H9 (cell line): ENCODE data around the gene DMAC2L. TPM values are rescaled to one million over a fixed set of nuclear protein-coding genes. Genes with fewer than 3 reads are reported as not detected.

Experiments used
- DNase-seq: peaks from one replicate; pipeline ENCODE4 v3.0.0-alpha.2; 2017
- H2AFZ ChIP-seq: one replicate; pipeline ENCODE4 v1.6.1; 2013; ENCODE audit warnings: mild to moderate bottlenecking, low read length, control low read depth, moderate library complexity
- H2AK5ac ChIP-seq: 2 replicates; pipeline ENCODE4 v1.6.1; 2013; ENCODE audit warnings: low read length, control low read depth, mixed read lengths; ENCODE audit not compliant: insufficient read length
- H2BK120ac ChIP-seq: one replicate; pipeline ENCODE4 v1.6.1; 2013; ENCODE audit warnings: low read depth, mild to moderate bottlenecking, low read length, control low read depth, inconsistent platforms; ENCODE audit not compliant: poor library complexity, severe bottlenecking
- H2BK12ac ChIP-seq: 2 replicates; pipeline ENCODE4 v1.6.1; 2013; ENCODE audit warnings: low read length, control low read depth, mixed read lengths, low read depth; ENCODE audit not compliant: insufficient read length
- H2BK15ac ChIP-seq: 2 replicates; pipeline ENCODE4 v1.6.1; 2013; ENCODE audit warnings: low read depth, low read length, control low read depth
- H2BK20ac ChIP-seq: one replicate; pipeline ENCODE4 v1.6.1; 2013; ENCODE audit warnings: low read depth, mild to moderate bottlenecking, low read length, control low read depth, inconsistent platforms; ENCODE audit not compliant: poor library complexity, severe bottlenecking
- H2BK5ac ChIP-seq: 2 replicates; pipeline ENCODE4 v1.6.1; 2013; ENCODE audit warnings: low read length, control low read depth, mixed read lengths; ENCODE audit not compliant: insufficient read length
- H3K14ac ChIP-seq: 2 replicates; pipeline ENCODE4 v1.6.1; 2013; ENCODE audit warnings: low read length, control low read depth; ENCODE audit not compliant: insufficient read depth
- H3K18ac ChIP-seq: 2 replicates; pipeline ENCODE4 v1.6.1; 2013; ENCODE audit warnings: low read depth, mild to moderate bottlenecking, mixed read lengths, low read length, control low read depth; ENCODE audit not compliant: insufficient read length
- H3K23ac ChIP-seq: 2 replicates; pipeline ENCODE4 v1.6.1; 2013; ENCODE audit warnings: low read length, control low read depth, mixed read lengths, low read depth; ENCODE audit not compliant: insufficient read length
- H3K23me2 ChIP-seq: 2 replicates; pipeline ENCODE4 v1.6.1; 2013; ENCODE audit warnings: low read depth, mild to moderate bottlenecking, mixed read lengths, low read length, control low read depth; ENCODE audit not compliant: insufficient read length, poor library complexity, severe bottlenecking
- H3K27ac ChIP-seq: 2 replicates; pipeline ENCODE4 v1.5.1; 2013; ENCODE audit warnings: low read length, control low read depth, mixed read lengths, low read depth; ENCODE audit not compliant: insufficient read length
- H3K27me3 ChIP-seq: 2 replicates; pipeline ENCODE4 v1.6.1; 2013; ENCODE audit warnings: low read length, control low read depth, inconsistent platforms; ENCODE audit not compliant: insufficient read depth
- H3K4ac ChIP-seq: 2 replicates; pipeline ENCODE4 v1.6.1; 2013; ENCODE audit warnings: low read depth, mild to moderate bottlenecking, control low read depth, inconsistent platforms, low read length, moderate library complexity
- H3K4me1 ChIP-seq: 2 replicates; pipeline ENCODE4 v1.6.1; 2013; ENCODE audit warnings: low read length, control low read depth, inconsistent platforms; ENCODE audit not compliant: insufficient read depth
- H3K4me2 ChIP-seq: 2 replicates; pipeline ENCODE4 v1.6.1; 2013; ENCODE audit warnings: low read length, control low read depth, mixed read lengths; ENCODE audit not compliant: insufficient read length, insufficient read depth
- H3K56ac ChIP-seq: 2 replicates; pipeline ENCODE4 v1.6.1; 2013; ENCODE audit warnings: low read depth, mild to moderate bottlenecking, mixed read lengths, low read length, control low read depth; ENCODE audit not compliant: insufficient read length
- H3K79me1 ChIP-seq: 2 replicates; pipeline ENCODE4 v1.6.1; 2013; ENCODE audit warnings: low read depth, mild to moderate bottlenecking, moderate library complexity, low read length, control low read depth, inconsistent platforms; ENCODE audit not compliant: insufficient read depth, poor library complexity, severe bottlenecking
- H3K79me2 ChIP-seq: 2 replicates; pipeline ENCODE4 v1.6.1; 2013; ENCODE audit warnings: low read length, control low read depth, inconsistent platforms; ENCODE audit not compliant: insufficient read depth
- H3K9ac ChIP-seq: 2 replicates; pipeline ENCODE4 v1.6.1; 2013; ENCODE audit warnings: low read length, control low read depth, mixed read lengths; ENCODE audit not compliant: insufficient read length; ENCODE audit errors: extremely low read depth
- H3K9me3 ChIP-seq: one replicate; pipeline ENCODE4 v1.6.1; 2013; ENCODE audit warnings: low read depth, low read length, inconsistent platforms; ENCODE audit not compliant: control insufficient read depth
- H3T11ph ChIP-seq: one replicate; pipeline ENCODE4 v1.6.1; 2013; ENCODE audit warnings: mild to moderate bottlenecking, low read length, control low read depth, inconsistent platforms
- H4K20me1 ChIP-seq: one replicate; pipeline ENCODE4 v1.6.1; 2013; ENCODE audit not compliant: control insufficient read depth, insufficient read length, insufficient read depth
- H4K5ac ChIP-seq: 2 replicates; pipeline ENCODE4 v1.6.1; 2013; ENCODE audit warnings: low read depth, mild to moderate bottlenecking, mixed read lengths, low read length, control low read depth; ENCODE audit not compliant: insufficient read length
- H4K8ac ChIP-seq: replicated peaks from 2 replicates; pipeline ENCODE4 v1.6.1; 2013; ENCODE audit warnings: low read length, control low read depth, mixed read lengths, low read depth; ENCODE audit not compliant: insufficient read length
- H4K91ac ChIP-seq: 2 replicates; pipeline ENCODE4 v1.6.1; 2013; ENCODE audit warnings: low read depth, mild to moderate bottlenecking, moderate library complexity, mixed read lengths, low read length, control low read depth; ENCODE audit not compliant: insufficient read length
- H3K27ac Mint-ChIP-seq, 3 experiments: 2 replicates in 2 of 3; 3 replicates in 1 of 3; pipeline ENCODE4 v1.8.0; 2020 to 2021; ENCODE audit warnings: mixed read lengths in 3 of 3, mild to moderate bottlenecking in 1 of 3, moderate library complexity in 1 of 3
- H3K27me3 Mint-ChIP-seq: 2 replicates; pipeline ENCODE4 v1.8.0; 2021; ENCODE audit warnings: low read depth, mild to moderate bottlenecking, moderate library complexity, mixed read lengths
- H3K36me3 Mint-ChIP-seq, 3 experiments: 2 replicates in 2 of 3; 3 replicates in 1 of 3; pipeline ENCODE4 v1.8.0; 2020 to 2021; ENCODE audit warnings: low read depth in 3 of 3, mixed read lengths in 3 of 3; ENCODE audit not compliant: insufficient read depth in 1 of 3
- H3K4me1 Mint-ChIP-seq, 2 experiments: 2 replicates each; pipeline ENCODE4 v1.8.0; 2020; ENCODE audit warnings: mixed read lengths in 2 of 2
- H3K4me3 Mint-ChIP-seq, 2 experiments: 2 replicates in 1 of 2; 3 replicates in 1 of 2; pipeline ENCODE4 v1.8.0; 2020 to 2021; ENCODE audit warnings: mild to moderate bottlenecking in 2 of 2, mixed read lengths in 2 of 2, moderate library complexity in 1 of 2
- H3K9me3 Mint-ChIP-seq, 2 experiments: 2 replicates in 1 of 2; 3 replicates in 1 of 2; pipeline ENCODE4 v1.8.0; 2020; ENCODE audit warnings: mild to moderate bottlenecking in 2 of 2, mixed read lengths in 2 of 2, moderate library complexity in 1 of 2
- CTCF ChIP-seq: fragments of 200-600 bp; sonication (generic); conservative IDR thresholded peaks from 3 replicates; pipeline ENCODE4 v1.8.0; 2021; ENCODE audit warnings: antibody characterized with exemption, mild to moderate bottlenecking
- WGBS: extraction: QIAGEN DNeasy Blood & Tissue Kit; methylation state at CpG from one replicate; pipeline ENCODE4 v1.1.7; 2013; ENCODE audit warnings: missing lambda C conversion rate, low lambda C conversion rate, mixed read lengths; ENCODE audit not compliant: insufficient read length; ENCODE audit errors: extremely low coverage; 5-methylcytosine and 5-hydroxymethylcytosine counted together
- total RNA-seq: library from RNA; stranded (reverse); gene quantifications from 2 replicates; pipeline ENCODE4 v1.2.1, GENCODE V29; 2021

DMAC2L gene
- total RNA-seq, 1 experiment from 2014 or later, result 22.4 TPM

DNA sequence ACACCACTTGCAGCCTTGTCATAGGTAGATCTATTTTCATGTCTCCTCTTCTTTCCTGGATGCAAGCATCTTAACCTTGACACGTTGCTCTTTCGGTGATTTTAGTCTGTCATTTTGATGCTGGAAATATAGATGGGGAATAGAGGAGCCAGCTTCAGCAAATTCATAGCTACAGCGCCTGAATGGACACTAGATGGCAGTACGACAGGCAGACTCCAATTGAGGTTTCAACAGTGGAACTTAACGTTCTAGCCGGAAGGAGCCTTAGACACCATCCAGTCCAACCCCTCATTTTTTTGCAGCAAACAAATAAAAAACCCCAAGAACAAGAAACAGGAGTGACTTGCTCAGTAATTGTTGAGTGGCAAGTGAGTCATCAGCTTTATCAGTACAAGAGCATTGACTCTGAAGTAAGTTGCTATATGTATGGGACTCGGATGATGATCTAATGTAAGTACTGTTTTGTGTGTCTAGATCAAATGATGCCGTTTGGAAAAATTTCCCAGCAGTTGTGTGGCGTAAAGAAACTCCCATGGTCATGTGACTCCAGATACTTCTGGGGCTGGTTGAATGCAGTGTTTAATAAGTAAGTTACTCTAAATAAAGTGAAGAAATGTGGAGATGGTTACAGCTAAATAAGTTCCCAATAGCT, 9.0 kb downstream of the DMAC2L start:
- H3K27ac Mint-ChIP-seq, result no peak overlapping the region
- no peak overlapping the region for H2BK120ac ChIP-seq
- H3K18ac ChIP-seq, result no peak overlapping the region
- H2AK5ac ChIP-seq, result no peak overlapping the region
- no peaks in the 10 kb centered on the region for H3K79me2 ChIP-seq
- no peak overlapping the region for H2BK12ac ChIP-seq
- WGBS, result no CpG with 5 or more reads among the region's 9 CpGs
- no peak overlapping the region for H2AFZ ChIP-seq
- H3K36me3 Mint-ChIP-seq, result peaks cover 11 to 26% (median 26%) of the 10 kb centered on the region in 3 experiments
- no peaks in the 10 kb centered on the region for H3K9me3 ChIP-seq
- H2BK15ac ChIP-seq, result no peak overlapping the region
- no peak overlapping the region for H2BK5ac ChIP-seq
- peaks cover 0 to 4% of the 10 kb centered on the region in 2 experiments; a peak in 1 of 5 replicates for H3K9me3 Mint-ChIP-seq
- H4K91ac ChIP-seq, result no peak overlapping the region
- no peaks in the 10 kb centered on the region for H3K4me1 ChIP-seq
- no peaks in the 10 kb centered on the region for H3K27me3 Mint-ChIP-seq
- no peak overlapping the region for H3K4ac ChIP-seq
- H3K79me1 ChIP-seq, result no peaks in the 10 kb centered on the region
- H3K27ac ChIP-seq, result no peak overlapping the region
- no peak overlapping the region for H3K14ac ChIP-seq
- H3T11ph ChIP-seq, result no peak overlapping the region
- no peaks in the 10 kb centered on the region for H3K27me3 ChIP-seq
- no peak overlapping the region for H4K5ac ChIP-seq
- no peak overlapping the region for H3K56ac ChIP-seq
- no peak overlapping the region for H3K4me2 ChIP-seq
- DNase-seq, result peak; percentile 50
- H4K20me1 ChIP-seq, result no peaks in the 10 kb centered on the region
- peak; percentile 88 for TF ChIP-seq CTCF
- no peak overlapping the region for H3K9ac ChIP-seq
- H3K4me3 Mint-ChIP-seq, result no peak overlapping the region
- H3K4me1 Mint-ChIP-seq, result peaks cover 3% of the 10 kb centered on the region in 2 experiments; a peak in 2 of 4 replicates
- no peak overlapping the region for H3K23ac ChIP-seq
- H3K23me2 ChIP-seq, result no peaks in the 10 kb centered on the region
- no peak overlapping the region for H4K8ac ChIP-seq
- H2BK20ac ChIP-seq, result no peak overlapping the region
